ENCODE measurements around the gene LPIN2. TPM values are rescaled to one million over a fixed set of nuclear protein-coding genes. Genes with fewer than 3 reads are reported as not detected.
A peak's percentile ranks its signal among the peaks of the same experiment; 100 is the strongest.

LPIN2 gene
- total RNA-seq, 6 donors from 2014 or later, result 37.7 to 105 (median 57.3) TPM

DNA sequence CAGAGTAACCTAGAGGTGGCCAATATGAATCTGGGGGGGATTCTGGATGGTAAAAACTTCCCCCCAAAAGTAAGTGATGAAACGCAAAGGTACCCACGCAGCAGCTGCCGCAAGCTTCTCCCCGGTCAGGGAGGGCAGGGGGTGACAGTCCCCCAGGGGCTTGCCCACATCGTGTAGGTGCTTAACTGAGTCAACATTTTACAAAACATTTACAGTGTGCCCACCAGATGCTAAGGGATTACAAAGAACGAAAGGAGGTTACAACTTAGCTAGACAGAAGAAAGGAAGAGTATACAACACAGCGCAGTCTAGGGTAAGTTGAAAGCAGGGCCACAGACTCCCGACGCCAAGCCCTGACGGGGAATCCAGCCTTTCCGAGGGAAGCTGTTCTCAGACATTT is 45.6 kb downstream of the LPIN2 start:
- Histone ChIP-seq H3K9me3 (no peaks in the 10 kb centered on the region), H3K27me3 (no peaks in the 10 kb centered on the region), H3K4me3 (no peak overlapping the region), H3K36me3 (no peaks in the 10 kb centered on the region), H3K4me1 (peaks cover 50 to 66% (median 57%) of the 10 kb centered on the region in 4 donors), H3K27ac (peak overlapping the region; percentile 52 to 84 (median 74))
- 79 to 94% methylated on average over 11 of the region's 11 CpGs for WGBS, 2 donors
- no peak for TF ChIP-seq POLR2A (IDR thresholded peaks at IDR 0.05)
- no peak for TF ChIP-seq POLR2AphosphoS5 (IDR thresholded peaks at IDR 0.05)
- TF ChIP-seq, protein P1, sequence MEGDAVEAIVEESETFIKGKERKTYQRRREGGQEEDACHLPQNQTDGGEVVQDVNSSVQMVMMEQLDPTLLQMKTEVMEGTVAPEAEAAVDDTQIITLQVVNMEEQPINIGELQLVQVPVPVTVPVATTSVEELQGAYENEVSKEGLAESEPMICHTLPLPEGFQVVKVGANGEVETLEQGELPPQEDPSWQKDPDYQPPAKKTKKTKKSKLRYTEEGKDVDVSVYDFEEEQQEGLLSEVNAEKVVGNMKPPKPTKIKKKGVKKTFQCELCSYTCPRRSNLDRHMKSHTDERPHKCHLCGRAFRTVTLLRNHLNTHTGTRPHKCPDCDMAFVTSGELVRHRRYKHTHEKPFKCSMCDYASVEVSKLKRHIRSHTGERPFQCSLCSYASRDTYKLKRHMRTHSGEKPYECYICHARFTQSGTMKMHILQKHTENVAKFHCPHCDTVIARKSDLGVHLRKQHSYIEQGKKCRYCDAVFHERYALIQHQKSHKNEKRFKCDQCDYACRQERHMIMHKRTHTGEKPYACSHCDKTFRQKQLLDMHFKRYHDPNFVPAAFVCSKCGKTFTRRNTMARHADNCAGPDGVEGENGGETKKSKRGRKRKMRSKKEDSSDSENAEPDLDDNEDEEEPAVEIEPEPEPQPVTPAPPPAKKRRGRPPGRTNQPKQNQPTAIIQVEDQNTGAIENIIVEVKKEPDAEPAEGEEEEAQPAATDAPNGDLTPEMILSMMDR (IDR thresholded peaks at IDR 0.05), result no peak
- no peak for TF ChIP-seq EP300 (IDR thresholded peaks at IDR 0.05)
- ATAC-seq (ENCODE audit: low FRiP score in 2 of 2) (no peak), DNase-seq (no peak)

DNA sequence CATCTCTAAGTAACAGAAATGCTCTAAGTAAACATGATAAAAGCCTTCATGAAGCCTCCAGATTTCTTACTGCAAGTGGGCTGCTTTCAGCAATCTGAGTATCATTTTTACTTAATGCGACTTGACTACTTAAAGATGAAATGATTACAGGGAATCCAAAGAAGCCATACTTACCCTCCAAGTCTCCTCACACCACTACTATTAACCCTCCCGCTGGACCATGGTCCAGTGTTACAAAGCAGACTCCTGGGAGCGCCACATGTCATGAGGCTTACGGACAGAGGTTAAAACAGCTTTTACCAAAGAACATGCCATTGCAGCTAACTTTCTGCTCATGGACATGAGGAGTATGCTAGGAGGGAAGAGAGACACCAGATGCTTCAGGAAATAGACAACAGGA is 46.4 kb downstream of the LPIN2 start:
- WGBS, 2 donors, result 92 to 93% methylated on average over 4 of the region's 4 CpGs
- no peaks in the 10 kb centered on the region for H3K27me3 ChIP-seq

DNA sequence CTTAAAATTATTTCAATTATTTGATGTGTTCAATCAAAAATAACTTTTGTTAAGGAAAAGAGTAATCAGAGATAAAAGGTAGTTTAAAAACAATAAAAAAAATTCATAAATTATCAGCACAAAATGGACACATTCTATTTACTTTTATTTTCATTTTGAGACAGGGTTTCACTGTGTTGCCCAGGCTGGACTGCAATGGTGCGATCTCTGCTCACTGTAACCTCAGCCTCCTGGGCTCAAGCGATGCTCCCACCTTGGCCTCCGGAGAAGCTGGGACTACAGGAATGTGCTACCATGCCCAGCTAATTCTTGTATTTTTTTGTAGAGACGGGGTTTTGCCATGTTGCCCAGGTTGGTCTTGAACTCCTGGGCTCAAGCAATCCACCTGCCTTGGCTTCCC is 47.1 kb downstream of the LPIN2 start:
- no peaks in the 10 kb centered on the region for H3K9me3 ChIP-seq
- no peaks in the 10 kb centered on the region for H3K27me3 ChIP-seq
- no peaks in the 10 kb centered on the region for H3K36me3 ChIP-seq
- DNase-seq, result no peak
- peak overlapping the region in 1 of 4 donors; percentile 69 for H3K27ac ChIP-seq
- 94 to 96% methylated on average over 4 of the region's 4 CpGs for WGBS, 2 donors
- H3K4me1 ChIP-seq, result peaks cover 53 to 67% (median 61%) of the 10 kb centered on the region in 4 donors
- H3K4me3 ChIP-seq, result no peak overlapping the region
- TF ChIP-seq, protein P1 (IDR thresholded peaks at IDR 0.05), result no peak
- no peak for TF ChIP-seq POLR2AphosphoS5 (IDR thresholded peaks at IDR 0.05)
- TF ChIP-seq EP300 (IDR thresholded peaks at IDR 0.05), result no peak
- TF ChIP-seq POLR2A (IDR thresholded peaks at IDR 0.05), result no peak
- no peak for ATAC-seq (ENCODE audit: low FRiP score in 2 of 2)

More for the DNA sequence above, 46.4 kb downstream of the LPIN2 start:
- H3K4me1 ChIP-seq, result peaks cover 53 to 67% (median 61%) of the 10 kb centered on the region in 4 donors
- no peak for ATAC-seq (ENCODE audit: low FRiP score in 2 of 2)
- DNase-seq, result no peak
- H3K36me3 ChIP-seq, result no peaks in the 10 kb centered on the region
- TF ChIP-seq, protein P1 (IDR thresholded peaks at IDR 0.05), result no peak
- TF ChIP-seq EP300 (IDR thresholded peaks at IDR 0.05) (no peak), POLR2AphosphoS5 (IDR thresholded peaks at IDR 0.05) (no peak), POLR2A (IDR thresholded peaks at IDR 0.05) (no peak)
- no peaks in the 10 kb centered on the region for H3K9me3 ChIP-seq
- peak overlapping the region in 3 of 4 donors; percentile 36 to 84 (median 69) for H3K27ac ChIP-seq
- no peak overlapping the region for H3K4me3 ChIP-seq

DNA sequence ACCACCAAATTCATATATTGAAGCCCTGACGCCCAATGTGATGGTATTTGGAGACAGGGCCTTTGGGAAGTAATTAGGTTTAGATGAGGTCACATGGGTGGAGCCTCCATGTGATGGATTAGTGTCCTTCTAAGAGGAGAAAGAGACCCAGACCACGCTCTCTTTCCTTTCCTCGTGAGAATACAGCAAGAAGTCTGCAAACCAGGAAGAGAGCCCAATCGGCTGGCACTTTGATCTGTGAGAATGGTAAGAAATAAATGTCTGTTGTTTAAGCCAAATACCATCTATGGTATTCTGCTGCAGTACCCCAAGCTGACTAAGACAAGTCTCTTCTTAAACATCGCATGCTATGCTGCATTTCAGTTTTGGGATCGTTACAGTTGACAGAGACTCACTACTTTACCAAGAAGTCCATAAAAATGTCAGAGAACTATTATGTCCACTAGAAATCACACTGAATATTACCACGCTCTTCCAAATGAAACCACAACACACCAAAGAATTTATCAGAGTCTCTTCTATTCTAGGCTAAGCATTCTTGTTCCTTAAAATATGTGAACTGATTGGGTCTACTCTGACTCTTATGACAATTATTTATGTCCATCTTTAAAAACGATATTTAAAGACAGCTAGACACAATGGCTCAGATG is 48.5 kb downstream of the LPIN2 start:
- no peak overlapping the region for H3K4me3 ChIP-seq
- ATAC-seq (ENCODE audit: low FRiP score in 2 of 2), result no peak
- peaks cover 49 to 67% (median 58%) of the 10 kb centered on the region in 4 donors for H3K4me1 ChIP-seq
- 82 to 88% methylated on average over 8 of the region's 8 CpGs for WGBS, 2 donors
- no peak for DNase-seq
- TF ChIP-seq POLR2AphosphoS5 (IDR thresholded peaks at IDR 0.05) (no peak), POLR2A (IDR thresholded peaks at IDR 0.05) (no peak), EP300 (IDR thresholded peaks at IDR 0.05) (no peak)
- TF ChIP-seq, protein P1 (IDR thresholded peaks at IDR 0.05), result no peak
- H3K9me3 ChIP-seq, result no peaks in the 10 kb centered on the region
- peak overlapping the region in 1 of 4 donors; percentile 48 for H3K27ac ChIP-seq
- no peaks in the 10 kb centered on the region for H3K36me3 ChIP-seq
- no peaks in the 10 kb centered on the region for H3K27me3 ChIP-seq

Small RNA genes within 50 kb of the gene (small RNA-seq; reads per million reads assigned to genes)
- 0 reads per million in 4 donors for gene RF00156

Other genes starting within 250 kb of the LPIN2 start
- 10 to 100 TPM; 31.9 to 59.2 (median 43.6) TPM for gene EMILIN2, start 166.1 kb downstream of the LPIN2 start, total RNA-seq
- 10 to 100 TPM in 1 of 6 donors, 1 to 10 TPM in 4, under 1 TPM in 1; 0.76 to 11.2 (median 2.2) TPM for gene MYOM1, start 206.8 kb upstream of the LPIN2 start, total RNA-seq
- 100 to 1,000 TPM; 184 to 702 (median 558) TPM for gene MYL12A, start 234.7 kb upstream of the LPIN2 start, total RNA-seq
- 100 to 1,000 TPM in 5 of 6 donors, 10 to 100 TPM in 1; 93.2 to 451 (median 361) TPM for gene MYL12B, start 249.0 kb upstream of the LPIN2 start, total RNA-seq